Measurements from ENCODE around the gene SLC35B2. TPM values are rescaled to one million over a fixed set of nuclear protein-coding genes. Genes with fewer than 3 reads are reported as not detected.

SLC35B2 gene
- total RNA-seq, 1 experiment from 2014 or later = 143 TPM

DNA sequence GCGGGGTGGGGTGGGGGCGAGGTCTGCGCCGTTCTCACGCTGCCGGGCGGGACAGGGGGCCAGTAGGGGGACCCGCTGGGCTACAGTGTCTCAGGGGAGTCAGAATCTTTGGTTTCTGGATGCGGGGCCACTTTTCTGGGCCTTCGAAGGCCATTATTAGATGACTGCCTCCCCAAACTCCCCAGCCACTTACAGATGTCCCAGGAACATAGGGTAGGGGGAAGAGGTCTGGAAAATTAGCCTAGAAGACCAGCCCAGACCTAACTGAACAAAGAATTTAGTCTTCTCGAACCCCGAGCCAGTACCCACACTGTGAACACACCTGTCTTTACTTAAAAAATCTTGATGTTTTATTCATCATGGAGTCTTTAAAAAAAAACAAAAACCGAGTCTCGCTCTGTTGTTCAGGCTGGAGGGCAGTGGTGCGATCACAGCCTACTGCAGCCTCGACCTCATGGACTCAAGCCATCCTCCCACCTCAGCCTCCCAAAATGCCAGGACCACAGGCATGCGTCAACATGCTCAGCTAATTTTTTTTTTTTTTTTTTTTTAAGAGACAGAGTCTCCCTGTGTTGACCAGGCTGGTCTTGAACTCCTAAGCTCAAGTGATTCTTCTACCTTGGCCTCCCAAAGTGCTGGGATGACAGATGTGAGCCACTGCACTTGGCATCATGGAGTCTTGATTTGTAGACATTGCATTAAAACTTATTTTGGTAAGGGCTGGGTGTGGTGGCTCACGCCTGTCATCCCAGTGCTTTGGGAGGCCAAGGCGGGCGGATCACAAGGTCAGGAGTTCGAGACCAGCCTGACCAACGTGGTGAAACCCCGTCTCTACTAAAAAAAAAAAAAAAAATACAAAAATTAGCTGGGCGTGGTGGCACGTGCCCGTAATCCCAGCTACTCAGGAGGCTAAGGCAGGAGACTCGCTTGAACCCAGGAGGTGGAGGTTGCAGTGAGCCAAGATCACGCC is 37.2 kb downstream of the SLC35B2 start:
- no peak for DNase-seq
- Mint-ChIP-seq H3K4me3 (ENCODE audit: low read depth, unreplicated experiment) (peak overlapping the region; percentile 94), H3K27me3 (ENCODE audit: unreplicated experiment) (no peaks in the 10 kb centered on the region), H3K27ac (ENCODE audit: unreplicated experiment) (peak overlapping the region; percentile 68), H3K9me3 (ENCODE audit: low read depth, unreplicated experiment) (no peaks in the 10 kb centered on the region), H3K4me1 (ENCODE audit: low read depth, unreplicated experiment) (peaks cover 63% of the 10 kb centered on the region), H3K36me3 (ENCODE audit: insufficient read depth, unreplicated experiment) (peaks cover 38% of the 10 kb centered on the region)
- TF ChIP-seq, protein P1, sequence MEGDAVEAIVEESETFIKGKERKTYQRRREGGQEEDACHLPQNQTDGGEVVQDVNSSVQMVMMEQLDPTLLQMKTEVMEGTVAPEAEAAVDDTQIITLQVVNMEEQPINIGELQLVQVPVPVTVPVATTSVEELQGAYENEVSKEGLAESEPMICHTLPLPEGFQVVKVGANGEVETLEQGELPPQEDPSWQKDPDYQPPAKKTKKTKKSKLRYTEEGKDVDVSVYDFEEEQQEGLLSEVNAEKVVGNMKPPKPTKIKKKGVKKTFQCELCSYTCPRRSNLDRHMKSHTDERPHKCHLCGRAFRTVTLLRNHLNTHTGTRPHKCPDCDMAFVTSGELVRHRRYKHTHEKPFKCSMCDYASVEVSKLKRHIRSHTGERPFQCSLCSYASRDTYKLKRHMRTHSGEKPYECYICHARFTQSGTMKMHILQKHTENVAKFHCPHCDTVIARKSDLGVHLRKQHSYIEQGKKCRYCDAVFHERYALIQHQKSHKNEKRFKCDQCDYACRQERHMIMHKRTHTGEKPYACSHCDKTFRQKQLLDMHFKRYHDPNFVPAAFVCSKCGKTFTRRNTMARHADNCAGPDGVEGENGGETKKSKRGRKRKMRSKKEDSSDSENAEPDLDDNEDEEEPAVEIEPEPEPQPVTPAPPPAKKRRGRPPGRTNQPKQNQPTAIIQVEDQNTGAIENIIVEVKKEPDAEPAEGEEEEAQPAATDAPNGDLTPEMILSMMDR (IDR thresholded peaks at IDR 0.05; ENCODE audit: unreplicated experiment) = no peak
- intact Hi-C loops (cut with micrococcal nuclease; ENCODE audit: unreplicated experiment) = loop anchor here (5.0 kb wide), 1 partner anchor 48 kb away; no protein-coding TSS in a partner anchor
- CTCF ChIA-PET = interaction anchor here (0.6 to 1.6 kb wide), 8 partner anchors 19 to 1329 kb away, joined by 3 to 11 read pairs (median 4); partner anchors contain the start of genes HSP90AB1 and SLC35B2
- no TSS peak for BruUV-seq (replicated peaks)

DNA sequence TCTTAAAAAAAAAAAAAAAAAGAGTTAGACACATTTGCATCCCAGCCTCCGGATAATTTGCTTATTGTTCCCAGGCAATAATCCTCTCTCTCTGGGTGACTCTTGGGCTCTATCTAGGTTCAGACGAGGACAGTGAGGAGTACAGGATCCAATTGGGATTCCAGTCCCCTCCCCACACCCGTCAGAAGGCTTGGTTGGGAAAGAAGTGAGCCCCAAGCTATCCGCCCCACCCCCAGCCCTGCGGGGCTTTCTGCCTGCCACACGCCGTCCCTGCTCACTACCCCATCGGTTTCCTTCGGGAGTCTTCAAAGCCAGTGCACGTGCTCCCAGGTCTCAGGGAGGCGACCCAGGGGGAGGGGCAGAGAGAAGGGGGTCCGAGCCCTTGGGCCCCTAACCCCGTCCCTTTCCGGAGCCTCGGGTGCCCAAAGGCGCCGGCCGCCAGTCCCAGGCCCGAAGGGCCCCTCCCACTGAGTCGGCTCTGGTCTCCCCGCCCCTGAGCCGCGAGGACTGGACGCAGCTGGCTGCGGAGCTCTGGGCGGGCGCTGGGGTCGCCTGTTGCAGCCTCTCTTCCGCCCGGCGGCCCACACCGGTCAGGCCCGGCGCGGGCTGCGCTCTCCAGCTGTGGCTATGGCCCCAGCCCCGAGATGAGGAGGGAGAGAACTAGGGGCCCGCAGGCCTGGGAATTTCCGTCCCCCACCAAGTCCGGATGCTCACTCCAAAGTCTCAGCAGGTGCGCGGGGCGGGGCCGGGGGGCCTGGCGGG is 38.1 kb downstream of the SLC35B2 start:
- BruUV-seq (replicated peaks) = no TSS peak
- H3K36me3 Mint-ChIP-seq (ENCODE audit: insufficient read depth, unreplicated experiment) = peaks cover 38% of the 10 kb centered on the region
- CTCF ChIA-PET = interaction anchor here (0.6 to 1.6 kb wide), 6 partner anchors 19 to 1328 kb away, joined by 3 to 11 read pairs (median 6); partner anchors contain the start of genes HSP90AB1 and SLC35B2
- peaks cover 54% of the 10 kb centered on the region for H3K4me1 Mint-ChIP-seq (ENCODE audit: low read depth, unreplicated experiment)
- H3K9me3 Mint-ChIP-seq (ENCODE audit: low read depth, unreplicated experiment) = no peaks in the 10 kb centered on the region
- DNase-seq = peak; percentile 89
- H3K27ac Mint-ChIP-seq (ENCODE audit: unreplicated experiment) = peak overlapping the region; percentile 68
- no peaks in the 10 kb centered on the region for H3K27me3 Mint-ChIP-seq (ENCODE audit: unreplicated experiment)
- intact Hi-C loops (cut with micrococcal nuclease; ENCODE audit: unreplicated experiment) = loop anchor here (5.0 kb wide), 1 partner anchor 47 kb away; no protein-coding TSS in a partner anchor
- H3K4me3 Mint-ChIP-seq (ENCODE audit: low read depth, unreplicated experiment) = peak overlapping the region; percentile 94
- TF ChIP-seq, protein P1 (IDR thresholded peaks at IDR 0.05; ENCODE audit: unreplicated experiment) = no peak

DNA sequence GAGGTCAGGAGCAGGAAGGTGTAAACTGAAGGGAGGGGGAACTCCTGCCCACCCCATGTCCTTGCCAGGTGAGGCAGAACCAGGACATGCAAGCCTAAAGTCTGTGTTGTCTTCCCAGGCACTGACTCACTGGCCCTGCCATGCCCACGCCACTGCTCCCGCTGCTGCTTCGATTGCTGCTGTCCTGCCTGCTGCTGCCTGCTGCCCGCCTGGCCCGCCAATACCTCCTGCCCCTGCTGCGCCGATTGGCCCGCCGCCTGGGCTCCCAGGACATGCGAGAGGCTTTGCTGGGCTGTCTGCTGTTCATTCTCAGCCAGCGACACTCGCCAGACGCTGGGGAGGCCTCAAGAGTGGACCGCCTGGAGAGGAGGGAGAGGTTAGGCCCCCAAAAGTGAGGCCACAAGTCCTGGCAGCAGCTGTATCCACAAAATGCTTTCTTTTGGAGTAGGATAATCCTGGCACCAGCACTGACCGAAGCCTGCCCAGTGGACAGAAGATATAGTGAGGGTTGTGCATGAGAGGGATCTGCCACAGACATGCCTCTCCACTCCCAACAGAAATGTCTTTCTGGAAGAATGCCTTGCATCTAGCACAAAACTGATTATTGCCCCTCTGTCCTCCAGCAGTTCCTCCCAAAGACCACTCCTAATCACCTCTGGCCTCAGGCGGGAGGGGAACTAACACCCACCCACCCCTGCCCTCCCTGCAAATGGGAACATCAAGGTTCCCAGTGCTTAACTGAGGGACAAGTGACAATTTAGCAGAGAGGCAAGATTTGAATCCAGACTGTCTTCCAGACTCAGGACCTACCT is 39.8 kb downstream of the SLC35B2 start:
- Mint-ChIP-seq H3K4me1 (ENCODE audit: low read depth, unreplicated experiment) (peaks cover 43% of the 10 kb centered on the region), H3K36me3 (ENCODE audit: insufficient read depth, unreplicated experiment) (peaks cover 21% of the 10 kb centered on the region), H3K27ac (ENCODE audit: unreplicated experiment) (no peak overlapping the region), H3K9me3 (ENCODE audit: low read depth, unreplicated experiment) (no peaks in the 10 kb centered on the region), H3K4me3 (ENCODE audit: low read depth, unreplicated experiment) (no peak overlapping the region), H3K27me3 (ENCODE audit: unreplicated experiment) (no peaks in the 10 kb centered on the region)
- TF ChIP-seq, protein P1 (IDR thresholded peaks at IDR 0.05; ENCODE audit: unreplicated experiment) = no peak
- BruUV-seq (replicated peaks) = no TSS peak
- intact Hi-C loops (cut with micrococcal nuclease; ENCODE audit: unreplicated experiment) = loop anchor here (5.0 kb wide), 1 partner anchor 45 kb away; no protein-coding TSS in a partner anchor
- DNase-seq = peak; percentile 26
- CTCF ChIA-PET = no interaction called here
